ENCODE results near the gene KCNN1.

DNA sequence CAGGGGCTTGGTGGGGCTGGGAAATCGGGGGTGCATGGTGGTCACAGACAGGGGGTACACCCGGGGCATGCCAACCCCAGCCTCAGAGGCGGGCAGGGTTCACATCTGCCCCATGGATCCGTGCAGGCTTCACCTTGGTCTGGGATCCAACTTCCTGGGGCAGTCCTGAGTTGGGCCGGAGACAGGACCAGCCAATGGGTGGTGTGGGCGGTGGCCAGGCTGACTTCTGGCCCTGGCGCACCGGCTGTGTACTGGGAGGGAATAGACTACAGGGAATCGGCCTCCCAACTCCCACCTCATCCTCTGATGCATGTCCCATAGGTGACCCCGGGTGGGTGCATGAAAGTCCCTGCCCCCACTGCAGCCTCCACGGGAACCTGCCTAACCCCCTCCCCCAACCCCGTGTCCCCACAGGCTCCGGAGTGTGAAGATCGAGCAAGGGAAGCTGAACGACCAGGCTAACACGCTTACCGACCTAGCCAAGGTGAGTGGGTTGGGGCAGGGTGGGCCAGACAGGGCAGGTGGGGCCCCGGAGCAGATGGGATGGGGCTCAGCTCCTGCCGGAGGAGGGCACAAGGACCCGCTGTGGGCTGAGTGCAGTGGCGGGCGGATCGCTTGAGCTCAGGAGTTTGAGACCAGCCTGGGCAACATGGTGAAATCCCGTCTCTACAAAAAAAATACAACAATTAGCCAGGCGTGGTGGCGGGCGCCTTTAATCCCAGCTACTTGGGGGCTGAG lies 26.3 kb downstream of the KCNN1 start:
- TF ChIP-seq CTCF (IDR thresholded peaks at IDR 0.05; ENCODE audit: low read length) (no peak), EZH2 (IDR thresholded peaks at IDR 0.05; ENCODE audit: borderline replicate concordance, low read length) (no peak)
